Stimulated activated CD4-positive, alpha-beta T cell treated with anti-CD3 and anti-CD28 coated beads, TNF-alpha, amount 100 ng/mL, for 1 hour (primary cell): ENCODE results near the gene DZIP1.

Experiments
- DNase-seq, 3 donors: peaks; one replicate each; pipeline ENCODE4 v3.0.0-alpha.2; 2020; ENCODE audit warnings: low read depth in 3 of 3, low spot score in 1 of 3

Gene DZIP1

DNA sequence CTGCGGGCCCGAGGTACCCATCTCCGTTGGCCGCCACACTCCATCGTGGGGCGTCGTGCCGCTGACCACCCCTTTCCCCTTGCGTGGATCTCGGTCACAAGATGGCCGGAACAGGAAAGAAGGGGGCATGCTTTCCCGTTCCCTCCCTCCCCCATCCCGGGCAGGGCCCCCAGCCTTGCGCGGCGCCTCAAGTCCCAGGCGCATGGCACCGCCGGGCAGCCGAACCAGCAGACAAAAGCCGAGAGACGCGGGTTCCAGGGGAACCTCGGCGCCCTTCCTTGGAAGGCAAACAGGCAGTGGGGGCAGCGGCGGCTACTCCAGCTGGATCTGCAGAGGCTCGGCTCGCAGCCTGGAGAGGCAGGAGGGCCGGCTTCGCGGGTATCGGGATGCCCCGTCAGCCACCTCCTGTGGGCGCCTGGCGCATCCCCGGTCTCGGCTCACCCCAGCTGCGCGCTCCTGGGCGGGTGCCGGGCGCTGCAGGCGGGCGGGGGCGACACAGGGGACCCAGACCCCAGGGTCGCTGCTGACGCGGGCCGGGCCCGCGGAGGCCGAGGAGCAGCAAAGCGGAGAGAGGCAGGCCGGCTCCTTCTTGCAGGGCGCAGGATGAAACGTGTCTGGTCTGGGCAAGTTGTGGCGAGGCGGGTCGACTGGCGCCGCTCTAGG lies 439 bp downstream of the DZIP1 start:
- DNase-seq: no peak

DNA sequence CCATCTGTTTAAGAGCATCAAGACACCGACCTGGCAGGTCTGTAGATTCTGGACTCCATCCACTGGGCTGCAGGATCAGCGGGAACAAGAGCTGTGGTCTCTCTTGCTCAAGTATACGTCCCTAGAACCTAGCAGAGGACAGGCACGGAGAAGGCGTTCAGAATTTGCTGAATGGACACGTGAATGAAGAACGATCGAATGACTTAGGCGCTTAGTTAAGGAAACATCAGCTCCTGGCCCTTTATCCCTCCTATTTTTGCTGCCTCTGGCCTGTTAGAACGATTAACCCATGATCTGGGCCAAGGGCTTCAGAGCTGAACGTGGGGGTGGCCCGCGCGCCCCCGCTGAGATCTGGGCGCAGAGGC lies 953 bp downstream of the DZIP1 start:
- no peak for DNase-seq

DNA sequence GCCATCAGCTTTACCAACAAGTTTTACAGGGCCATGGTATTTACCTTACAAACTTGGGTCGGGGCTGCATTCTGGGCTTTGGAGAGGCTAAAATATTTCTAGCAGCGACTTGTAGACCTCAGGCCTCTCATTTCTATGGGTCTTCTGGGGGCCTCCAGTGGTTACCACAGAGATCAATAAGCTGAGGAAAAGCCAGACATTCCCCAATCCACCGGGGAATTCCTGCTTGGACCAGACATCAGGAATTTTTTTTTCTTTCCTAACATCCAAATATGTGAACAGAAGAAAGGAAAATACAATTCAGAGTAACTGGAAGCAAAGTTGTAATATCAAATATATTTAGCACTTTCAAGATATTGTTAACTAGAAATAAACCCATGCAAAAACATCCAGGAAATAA lies 1.5 kb downstream of the DZIP1 start:
- no peak for DNase-seq

DNA sequence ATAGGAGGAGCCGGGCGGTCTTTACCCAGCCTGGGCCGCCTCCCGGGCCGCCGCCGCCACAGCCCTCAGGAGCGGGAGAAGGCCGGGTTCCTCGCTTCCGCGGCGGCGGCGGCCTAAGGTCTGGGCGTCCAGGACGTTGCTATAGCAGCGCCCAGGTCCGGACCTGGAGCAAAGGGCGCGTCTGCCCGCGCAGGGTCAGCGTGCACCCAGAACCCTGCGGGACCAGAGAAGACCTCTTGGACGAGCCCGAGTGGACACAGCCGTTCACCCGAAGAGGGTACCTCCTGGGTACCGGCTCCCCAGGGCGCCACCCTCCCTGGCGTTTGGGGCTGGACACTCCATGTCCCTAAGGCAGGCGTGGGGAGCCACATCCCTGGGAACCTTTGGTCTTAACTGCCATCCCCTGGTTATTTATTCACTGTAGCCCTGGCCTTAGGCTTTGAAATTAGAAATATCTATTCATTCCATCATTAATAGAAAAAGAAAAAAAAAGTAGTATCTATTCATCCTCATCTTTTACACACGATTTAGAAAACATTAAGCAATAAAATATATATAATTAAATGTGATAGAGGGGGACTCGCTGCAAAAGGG lies 2.4 kb downstream of the DZIP1 start:
- DNase-seq: no peak

DNA sequence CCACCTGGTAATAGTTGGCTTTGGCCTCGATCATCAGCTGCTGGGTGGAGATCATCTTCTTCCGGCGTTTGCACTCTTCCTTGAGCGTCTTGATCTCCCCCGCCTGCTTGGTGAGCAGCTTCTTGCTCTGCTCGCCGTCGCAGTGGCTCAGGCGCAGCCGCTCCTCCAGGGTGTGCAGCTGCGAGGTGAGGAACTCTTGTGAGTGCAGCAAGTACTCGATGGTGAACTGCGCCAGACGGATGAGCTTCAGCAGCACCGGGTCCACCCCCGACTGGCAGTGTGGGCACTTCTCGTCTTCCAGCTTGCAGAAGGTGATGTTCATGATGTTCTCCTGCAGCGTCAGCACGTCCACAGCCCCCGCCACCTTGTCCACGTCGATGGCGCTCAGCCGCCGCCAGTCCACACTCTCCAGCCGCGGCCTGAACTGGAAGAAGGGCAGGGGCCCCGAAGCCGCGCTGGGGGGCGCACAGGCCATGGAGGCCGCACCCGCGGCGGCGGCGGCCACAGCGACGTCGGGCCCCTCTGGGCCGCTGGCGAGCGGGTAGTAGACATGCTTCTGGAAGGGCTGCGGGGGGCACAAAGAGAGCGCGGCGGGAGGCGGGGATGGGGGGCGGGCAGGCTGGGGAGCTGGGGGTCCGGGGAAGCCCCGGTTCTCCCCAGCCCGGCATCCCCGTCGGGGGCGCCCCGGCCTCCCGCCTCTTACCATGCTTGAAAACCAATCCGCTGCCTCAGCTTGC lies 3.0 kb downstream of the DZIP1 start:
- no peak for DNase-seq

DNA sequence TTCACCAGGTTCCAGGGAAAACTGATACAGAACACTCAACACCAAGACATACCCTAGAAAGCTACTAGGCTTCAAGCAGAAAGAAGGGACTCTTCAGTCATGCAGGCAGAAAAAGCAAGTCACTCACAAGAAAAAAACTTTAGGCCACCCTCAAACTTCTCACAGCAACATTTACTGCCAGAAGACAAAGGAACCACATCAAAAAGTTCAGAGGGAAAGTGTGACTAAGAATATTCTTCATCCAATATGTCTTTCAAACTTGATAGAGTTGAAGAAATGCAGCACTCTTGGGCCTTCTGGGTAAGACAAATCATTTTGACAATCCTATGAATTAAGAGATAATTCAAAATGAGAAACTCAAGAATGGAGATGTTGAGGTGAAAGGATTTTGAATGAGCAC lies 7.7 kb downstream of the DZIP1 start:
- no peak for DNase-seq

DNA sequence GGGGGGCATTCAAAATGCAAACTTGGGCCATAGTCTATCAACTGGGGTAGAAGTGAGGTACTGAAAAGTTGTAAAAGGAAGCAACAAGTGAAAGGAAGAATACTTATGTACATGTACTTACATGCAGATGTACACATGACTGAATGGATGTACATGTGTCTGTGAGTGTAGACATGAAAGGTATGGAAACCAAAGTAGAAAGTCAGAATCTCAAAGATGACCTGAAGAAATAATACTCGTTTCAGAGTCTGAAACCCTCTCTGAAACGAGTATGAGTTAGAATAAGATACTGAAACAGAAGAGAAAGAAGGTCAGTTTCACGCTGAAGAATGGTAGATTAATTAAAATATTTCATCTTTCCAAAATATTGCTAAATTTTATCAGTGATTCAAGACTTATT lies 13.9 kb downstream of the DZIP1 start:
- no peak for DNase-seq

DNA sequence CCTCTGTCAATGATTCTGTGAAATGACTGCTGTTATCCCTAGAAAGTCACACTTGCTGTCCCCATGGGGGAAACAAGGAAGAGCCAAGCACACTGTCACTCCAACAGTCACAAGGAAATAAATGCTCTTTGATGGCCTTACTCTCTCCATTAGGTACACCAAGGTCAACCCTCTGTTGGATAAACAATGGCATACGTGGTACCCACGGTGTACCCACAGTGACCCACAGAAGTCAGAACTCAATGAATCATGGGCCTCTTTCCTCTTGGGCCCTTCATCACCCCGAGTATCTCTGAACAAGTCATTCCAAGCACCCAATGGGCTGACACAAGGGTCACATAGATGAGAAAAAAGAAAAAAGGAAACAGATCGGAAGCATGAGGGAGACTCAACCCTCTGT lies 15.4 kb downstream of the DZIP1 start:
- no peak for DNase-seq

DNA sequence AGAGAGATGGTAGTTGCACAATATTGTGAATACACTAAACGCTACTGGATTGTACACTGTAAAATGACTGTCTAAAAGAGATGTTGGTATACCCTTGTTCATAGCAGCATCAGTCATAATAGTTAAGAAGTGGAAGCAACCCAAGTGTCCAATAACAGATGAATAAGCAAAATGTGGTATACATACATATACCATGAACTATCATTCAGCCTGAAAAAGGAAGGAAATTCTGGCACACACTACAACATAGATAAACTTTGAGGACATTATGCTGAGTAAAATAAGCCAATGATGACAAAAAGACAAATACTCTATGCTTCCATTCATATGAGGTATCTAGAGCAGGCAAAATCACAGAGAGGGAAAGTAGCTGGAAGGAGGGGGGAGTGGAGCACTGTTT lies 16.0 kb downstream of the DZIP1 start:
- DNase-seq: no peak

DNA sequence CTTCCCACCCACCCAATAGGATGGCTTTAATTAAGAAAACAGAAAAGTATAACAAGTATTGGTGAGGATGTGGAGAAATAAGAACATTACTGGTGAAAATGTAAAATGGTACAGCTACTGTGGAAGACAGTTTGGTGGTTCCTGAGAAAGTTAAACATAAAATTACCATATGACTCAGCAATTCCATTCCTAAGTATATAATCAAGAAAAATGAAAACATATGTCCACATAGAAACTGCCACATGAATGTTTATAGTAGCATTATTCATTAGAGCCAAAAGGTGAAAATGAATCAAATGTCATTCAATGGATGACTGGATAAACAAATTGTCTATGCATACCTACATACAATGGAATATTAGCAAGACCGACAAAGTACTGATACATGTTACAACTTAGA lies 16.9 kb downstream of the DZIP1 start:
- no peak for DNase-seq

DNA sequence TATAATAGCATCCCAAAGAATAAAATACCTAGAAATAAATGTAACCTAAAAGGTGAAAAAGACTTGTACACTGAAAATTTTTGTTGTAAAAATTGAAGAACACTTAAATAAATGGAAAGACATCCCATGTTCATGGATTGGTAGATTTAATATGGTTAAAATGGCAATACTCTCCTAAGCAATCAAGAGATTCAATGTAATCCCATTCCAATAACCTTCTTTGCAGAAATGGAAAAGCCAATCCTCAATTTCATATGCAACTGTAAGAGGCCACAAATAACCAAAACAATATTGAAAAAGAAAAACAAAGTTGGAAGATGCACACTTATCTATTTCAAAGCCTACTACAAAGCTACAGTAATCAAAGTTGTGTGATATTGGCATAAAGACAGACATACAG lies 17.7 kb downstream of the DZIP1 start:
- no peak for DNase-seq

DNA sequence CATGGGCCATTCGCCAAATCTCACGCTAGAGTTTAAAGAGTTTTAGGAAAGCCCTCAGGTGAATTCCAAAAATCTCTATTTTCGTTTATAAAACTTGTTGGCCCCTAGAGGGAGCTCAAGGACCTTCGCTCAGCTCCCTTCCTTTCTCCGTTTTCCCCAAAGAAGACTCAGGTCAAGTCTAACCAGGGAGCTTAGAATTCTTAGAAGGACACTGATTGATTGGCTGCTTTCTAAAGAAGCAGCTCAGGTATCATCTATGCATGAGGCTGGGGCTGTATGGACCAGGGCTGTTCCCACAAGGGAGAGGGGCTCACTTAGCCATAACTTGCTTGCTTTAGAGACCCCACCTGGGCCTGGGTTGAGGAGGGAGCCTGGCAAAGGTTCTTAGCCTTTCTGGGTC lies 20.5 kb downstream of the DZIP1 start:
- DNase-seq: no peak

DNA sequence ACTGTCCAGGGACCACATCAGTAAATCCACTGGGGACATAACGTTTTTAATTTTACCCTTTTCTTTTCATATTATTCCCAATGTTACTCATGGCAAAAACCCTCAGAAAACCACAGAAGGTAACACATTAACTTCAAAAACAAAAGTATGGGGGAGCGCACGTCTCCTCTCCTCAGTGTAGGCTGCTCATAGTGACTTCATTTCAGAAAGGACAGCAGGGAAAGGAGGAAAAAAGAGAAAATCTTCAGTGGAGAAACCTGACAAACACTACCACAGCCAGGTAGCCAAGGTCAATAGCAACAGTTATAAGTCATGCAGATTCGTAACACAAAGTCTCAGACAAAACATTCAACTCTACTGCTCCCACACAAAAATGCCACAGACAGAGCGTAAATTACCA lies 21.4 kb downstream of the DZIP1 start:
- no peak for DNase-seq

DNA sequence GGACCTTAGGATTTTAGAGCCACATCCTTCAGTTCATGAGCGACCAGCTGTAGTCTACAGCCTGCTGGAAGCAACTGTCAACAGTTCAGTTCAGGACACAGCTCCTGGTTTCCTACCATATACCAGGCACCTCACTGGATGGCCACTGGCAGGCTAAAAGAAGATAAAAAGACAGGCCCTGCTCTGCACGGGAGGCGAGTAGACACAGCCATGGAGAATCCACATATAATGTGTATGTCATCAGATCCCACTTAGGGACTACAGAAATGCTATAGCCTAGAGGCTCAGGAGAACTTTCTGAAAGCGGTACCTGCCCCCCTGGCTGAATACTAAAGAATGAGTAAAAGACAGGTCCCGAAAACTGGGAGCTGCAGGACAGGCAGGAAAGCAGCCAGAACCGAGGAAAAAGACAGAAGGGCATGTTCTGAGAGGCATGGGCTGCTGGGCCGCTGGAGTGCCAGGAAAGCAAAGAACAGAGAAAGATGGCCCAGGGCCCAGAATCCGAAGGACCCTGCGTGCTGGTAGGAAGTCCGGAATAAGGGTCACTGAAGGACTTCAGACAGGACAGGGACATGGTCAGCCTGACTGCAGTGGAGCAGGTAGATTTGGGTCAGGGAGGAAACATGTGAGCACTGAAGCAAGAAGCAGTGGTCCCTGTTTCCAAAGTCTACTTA lies 23.5 kb downstream of the DZIP1 start:
- no peak for DNase-seq

DNA sequence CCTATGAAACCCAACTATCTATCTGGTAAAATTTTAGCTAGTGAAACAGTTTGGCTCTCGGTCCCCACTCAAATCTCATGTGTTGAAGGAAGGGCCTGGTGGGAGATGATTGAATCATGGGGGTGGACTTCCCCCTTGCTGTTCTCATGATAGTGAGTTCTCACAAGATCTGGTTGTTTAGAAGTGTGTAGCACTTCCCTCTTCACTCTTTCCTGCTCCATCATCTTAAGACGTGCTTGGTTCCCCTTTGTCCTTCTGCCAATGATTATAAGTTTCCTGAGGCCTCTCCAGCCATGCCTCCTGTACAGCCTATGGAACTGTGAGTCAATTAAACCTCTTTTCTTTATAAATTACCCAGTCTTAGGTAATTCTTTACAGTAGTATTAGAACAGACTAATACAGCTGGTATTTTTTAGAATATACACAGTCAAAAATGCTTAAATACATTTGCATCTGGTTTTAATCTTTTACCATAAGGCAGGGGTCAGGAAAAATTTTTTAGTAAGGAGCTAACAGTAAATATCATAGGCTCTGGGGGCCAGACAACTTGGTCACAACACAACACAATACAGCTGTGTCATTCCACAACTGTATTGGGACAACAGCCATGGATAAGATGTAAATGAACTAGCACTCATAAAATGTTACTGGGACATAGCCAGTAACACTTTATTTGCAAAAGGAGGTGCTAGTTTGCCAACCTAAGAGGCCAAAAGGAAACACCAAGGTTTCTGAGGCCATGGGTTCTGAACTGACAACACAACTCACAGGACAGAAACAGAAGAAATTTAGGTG lies 24.3 kb downstream of the DZIP1 start:
- no peak for DNase-seq

DNA sequence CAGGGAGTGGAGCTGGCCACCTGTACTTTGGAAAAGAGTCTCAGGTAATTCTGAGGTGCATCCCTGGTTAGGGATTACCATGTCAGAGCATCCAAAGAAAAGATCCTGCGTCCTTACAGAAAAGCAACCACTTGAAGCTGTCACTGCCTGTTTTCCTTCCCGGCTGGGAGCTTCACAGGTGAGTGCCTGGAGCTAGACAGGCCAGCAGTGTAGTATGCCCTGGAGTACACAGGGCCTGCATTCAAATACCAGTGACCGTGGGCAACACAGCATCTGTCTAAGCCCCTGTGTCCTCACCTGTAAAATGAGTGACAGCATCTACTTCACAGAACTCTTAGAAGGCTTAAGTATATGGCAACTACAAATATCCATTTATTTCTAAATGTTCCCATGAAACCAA lies 29.0 kb downstream of the DZIP1 start:
- DNase-seq: no peak

DNA sequence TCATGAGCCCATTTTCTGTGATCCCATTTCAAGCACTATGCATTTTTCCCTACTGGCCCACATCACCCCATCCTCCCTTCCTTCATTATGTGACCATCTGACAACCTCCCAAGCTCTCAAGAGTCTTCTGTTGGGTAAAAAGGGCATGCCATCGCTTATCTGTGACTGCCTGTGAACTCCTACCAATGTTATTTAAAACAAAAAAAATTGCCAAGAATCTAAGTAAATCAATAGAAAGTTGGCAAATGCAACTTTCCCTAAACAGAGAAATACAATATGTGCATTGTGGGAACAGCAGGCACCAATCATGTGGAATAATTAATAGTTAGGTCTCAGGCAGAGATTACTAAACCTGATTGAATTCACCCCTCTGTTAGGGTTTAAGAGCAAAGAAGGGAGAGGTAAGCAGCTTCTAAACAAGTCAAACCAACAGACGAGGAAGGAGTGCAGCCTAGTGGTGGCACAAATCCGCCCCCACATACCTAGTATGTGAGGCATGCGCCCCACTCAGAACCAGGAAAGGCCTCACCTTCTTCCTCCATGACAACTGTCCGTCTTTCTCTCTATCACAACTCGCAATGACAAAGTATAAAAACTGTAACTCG lies 29.8 kb downstream of the DZIP1 start:
- DNase-seq: no peak

DNA sequence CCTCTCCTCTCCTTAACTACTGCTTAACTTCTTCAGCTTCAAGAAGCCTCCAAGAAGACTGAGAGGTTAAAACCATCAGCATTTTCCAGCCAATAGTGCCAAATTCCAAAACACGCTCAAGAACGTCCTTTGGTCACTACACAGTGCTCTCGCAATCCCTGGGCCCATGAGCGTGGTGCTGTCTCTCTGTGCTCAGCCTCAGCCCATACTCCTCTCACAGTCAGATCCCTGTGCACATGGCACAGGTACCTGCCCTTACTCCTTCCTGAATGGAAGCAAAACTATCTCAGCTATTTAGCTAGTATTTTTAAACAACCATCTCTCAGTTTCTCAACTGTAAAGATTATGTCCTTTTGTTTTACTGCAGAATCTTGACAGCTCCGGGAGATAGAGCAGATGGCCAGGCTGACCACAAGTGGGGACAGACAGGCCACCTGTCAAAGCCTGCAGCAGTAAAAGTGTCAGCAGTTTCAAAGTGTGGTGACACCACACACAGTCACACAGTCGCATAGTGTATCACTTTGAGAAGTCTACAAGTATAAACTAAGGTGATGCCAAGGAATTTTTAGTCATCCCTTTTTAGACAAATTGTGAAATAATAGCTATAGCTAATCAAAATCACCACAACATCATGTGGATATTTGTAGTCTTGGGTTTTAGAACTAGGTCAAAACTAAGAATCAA lies 35.7 kb downstream of the DZIP1 start:
- DNase-seq: no peak

DNA sequence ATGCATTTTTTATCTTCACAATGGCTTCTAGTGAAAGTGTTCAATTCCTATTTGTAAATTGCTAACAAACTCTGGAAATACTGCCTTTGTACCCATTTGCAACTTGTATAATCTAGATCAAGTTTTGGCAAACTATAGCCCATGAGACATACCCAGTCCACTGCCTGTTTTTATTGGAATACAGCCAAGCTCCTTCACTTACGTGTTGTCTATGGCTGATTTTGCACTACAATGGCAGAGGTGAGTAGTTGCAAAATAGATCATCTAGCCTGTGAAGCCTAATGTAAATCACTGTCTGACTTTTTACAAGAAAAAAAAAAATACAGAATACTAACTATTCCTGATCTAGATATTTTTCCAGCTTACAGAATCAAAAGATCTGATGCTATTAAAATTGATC lies 37.1 kb downstream of the DZIP1 start:
- DNase-seq: no peak

DNA sequence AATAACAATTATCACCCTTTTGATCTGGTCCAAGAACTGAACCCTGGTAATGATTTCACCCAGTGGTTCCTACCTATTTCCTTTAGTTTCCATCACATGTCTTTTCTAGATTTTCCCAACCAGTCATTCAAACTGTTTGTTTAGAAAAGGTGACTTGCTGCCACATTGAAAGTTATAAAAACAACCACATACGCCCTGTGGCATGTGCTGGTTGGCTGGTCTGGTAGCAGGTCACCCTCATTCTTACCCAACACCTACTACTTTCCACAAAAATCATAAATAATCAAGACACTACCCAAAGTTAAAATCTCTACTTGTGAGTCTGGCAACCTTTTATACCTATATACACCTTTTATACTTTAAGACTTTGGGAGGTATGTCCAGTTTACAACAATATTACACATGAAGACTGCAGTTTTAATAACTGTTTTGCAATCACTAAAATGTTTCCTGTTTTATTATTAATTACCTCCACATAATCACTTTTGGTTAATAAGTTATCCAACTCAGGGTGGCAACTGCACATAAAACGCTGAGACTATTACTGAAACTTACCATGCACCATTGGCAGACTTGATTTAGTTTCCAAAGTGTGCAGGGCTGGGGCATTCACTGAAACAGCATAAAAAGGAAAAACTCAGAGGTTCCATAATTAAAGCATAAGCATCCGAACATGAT lies 38.9 kb downstream of the DZIP1 start:
- DNase-seq: no peak
